AG10803 (cell line): ENCODE results near the gene TTLL10.

Experiments
- DNase-seq: peaks from one replicate; pipeline ENCODE4 v3.0.0; 2010; ENCODE audit warnings: low read depth
- H3K4me3 ChIP-seq: 2 replicates; pipeline ENCODE4 v1.5.1; 2011; ENCODE audit warnings: mild to moderate bottlenecking, low read length, control low read depth
- TF ChIP-seq, protein P1 (sequence below): conservative IDR thresholded peaks from 2 replicates; pipeline ENCODE4 v1.5.1; 2011; ENCODE audit warnings: mild to moderate bottlenecking, low read length, control low read depth, inconsistent platforms

TTLL10 gene

DNA sequence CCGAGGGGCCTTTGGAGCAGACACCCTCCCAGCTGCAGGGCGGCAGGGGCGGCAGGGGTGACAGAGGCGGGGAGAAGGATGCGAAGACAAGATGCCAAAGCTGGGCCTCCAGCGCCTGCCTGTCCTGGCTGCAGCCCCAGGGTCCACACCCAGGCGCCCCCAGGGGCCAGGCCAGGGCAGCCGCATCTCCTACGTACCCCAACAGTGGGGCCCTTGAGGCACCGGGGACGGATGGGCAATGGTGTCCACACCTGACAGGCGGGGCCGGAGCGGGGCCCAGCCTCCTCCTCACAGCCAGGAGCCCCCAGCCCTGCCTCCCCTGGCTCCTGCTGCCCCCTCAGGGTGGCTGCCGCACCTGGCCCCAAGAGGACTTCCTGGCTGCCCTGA is 65.5 kb downstream of the TTLL10 start:
- TF ChIP-seq, protein P1, sequence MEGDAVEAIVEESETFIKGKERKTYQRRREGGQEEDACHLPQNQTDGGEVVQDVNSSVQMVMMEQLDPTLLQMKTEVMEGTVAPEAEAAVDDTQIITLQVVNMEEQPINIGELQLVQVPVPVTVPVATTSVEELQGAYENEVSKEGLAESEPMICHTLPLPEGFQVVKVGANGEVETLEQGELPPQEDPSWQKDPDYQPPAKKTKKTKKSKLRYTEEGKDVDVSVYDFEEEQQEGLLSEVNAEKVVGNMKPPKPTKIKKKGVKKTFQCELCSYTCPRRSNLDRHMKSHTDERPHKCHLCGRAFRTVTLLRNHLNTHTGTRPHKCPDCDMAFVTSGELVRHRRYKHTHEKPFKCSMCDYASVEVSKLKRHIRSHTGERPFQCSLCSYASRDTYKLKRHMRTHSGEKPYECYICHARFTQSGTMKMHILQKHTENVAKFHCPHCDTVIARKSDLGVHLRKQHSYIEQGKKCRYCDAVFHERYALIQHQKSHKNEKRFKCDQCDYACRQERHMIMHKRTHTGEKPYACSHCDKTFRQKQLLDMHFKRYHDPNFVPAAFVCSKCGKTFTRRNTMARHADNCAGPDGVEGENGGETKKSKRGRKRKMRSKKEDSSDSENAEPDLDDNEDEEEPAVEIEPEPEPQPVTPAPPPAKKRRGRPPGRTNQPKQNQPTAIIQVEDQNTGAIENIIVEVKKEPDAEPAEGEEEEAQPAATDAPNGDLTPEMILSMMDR, result no peak
- no peak overlapping the region for H3K4me3 ChIP-seq
- no peak for DNase-seq

- no peak overlapping the region for H3K4me3 ChIP-seq
- no peak for DNase-seq
- TF ChIP-seq, protein P1, result no peak
Observed at GRCh38 chr1:1239614-1240347, 66.1 kb downstream of the TTLL10 start.

DNA sequence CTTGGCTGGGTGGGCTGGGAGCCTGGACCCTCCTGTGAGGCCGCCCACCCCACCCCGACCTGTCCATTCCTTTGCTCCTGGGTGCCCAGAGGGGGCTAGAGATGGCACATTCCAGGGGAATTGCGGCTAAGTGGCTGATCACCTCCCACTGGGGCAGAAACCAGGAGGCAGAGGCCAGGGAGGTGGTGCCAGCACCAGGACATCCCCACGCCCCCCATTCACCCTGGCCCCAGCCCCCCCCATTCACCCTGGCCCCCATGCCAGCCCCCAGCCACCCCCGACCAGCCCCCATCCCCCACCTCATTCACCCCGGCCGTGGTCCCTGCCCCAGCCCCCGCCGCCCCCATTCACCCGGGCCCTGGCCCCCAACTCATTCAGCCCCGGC is 66.7 kb downstream of the TTLL10 start:
- DNase-seq, result no peak
- H3K4me3 ChIP-seq, result no peak overlapping the region
- TF ChIP-seq, protein P1, result no peak

- no peak overlapping the region for H3K4me3 ChIP-seq
- no peak for DNase-seq
- TF ChIP-seq, protein P1, result no peak
Observed at GRCh38 chr1:1240822-1241587, 67.3 kb downstream of the TTLL10 start.

GRCh38 chr1:1241588-1242219 is 68.0 kb downstream of the TTLL10 start:
- no peak overlapping the region for H3K4me3 ChIP-seq
- no peak for DNase-seq
- TF ChIP-seq, protein P1, result no peak

- TF ChIP-seq, protein P1, result no peak
- H3K4me3 ChIP-seq, result no peak overlapping the region
- no peak for DNase-seq
Observed at GRCh38 chr1:1242461-1243265, 69.0 kb downstream of the TTLL10 start.
